T follicular helper cell (primary cell): Measurements from ENCODE around the gene RUFY1.
"Not testable (repeated sequence)": the region's sequence is repeated elsewhere in the genome, so short reads cannot be mapped to it uniquely, and the experiment has no call there.

Source experiments
- DNase-seq: peaks from one replicate; pipeline ENCODE4 v3.0.0-alpha.2; 2020; ENCODE audit warnings: low read depth

The RUFY1 gene

GRCh38 chr5:179623003-179623905 is 72.9 kb downstream of the RUFY1 start, which contains the start of gene HNRNPH1:
HNRNPH1 (minus strand) TSS chr5:179623671; CDS start chr5:179623133, 538 bp downstream.
- DNase-seq = peak; percentile 98

DNA sequence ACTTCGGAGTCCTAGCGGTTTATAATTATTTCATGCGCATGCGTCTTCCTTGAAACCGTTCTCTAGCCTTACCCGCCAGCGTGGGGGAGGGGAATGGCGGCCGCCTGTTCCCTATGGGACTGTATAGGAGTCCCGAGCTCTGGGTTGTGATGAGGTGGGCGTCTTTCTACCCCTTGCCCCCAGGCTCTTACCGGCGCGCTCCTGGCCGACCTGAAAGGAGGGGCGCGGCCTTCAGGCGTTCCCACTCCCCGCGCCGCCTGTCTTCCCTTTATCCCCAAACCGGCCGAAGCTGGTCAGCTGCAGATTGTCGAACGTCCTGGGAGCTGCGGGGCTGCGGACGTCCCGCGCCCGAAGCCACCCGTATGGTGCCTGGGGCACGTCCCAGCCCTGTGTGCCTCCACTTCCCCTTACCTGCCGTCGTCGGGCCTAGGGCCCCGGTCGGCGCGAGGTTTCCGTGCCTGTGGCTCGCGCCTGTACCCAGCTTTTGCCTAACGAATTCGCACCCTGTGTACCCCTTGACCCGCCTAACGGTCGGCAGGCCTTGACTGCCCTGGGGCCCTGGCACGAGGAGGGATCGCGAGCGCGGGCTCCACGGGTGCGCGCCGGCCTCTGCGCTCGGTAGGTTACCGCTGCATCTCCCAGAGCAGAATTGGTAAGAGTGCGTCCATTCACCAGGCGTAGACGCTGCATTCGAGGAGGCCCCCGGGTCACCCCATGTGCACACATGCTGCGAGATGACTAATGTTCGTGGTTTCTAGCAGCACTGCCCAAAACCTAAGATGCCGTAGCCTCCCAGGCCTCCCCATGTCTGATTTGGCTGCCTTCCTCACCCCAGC is 73.8 kb downstream of the RUFY1 start:
- DNase-seq = peak; percentile 15

DNA sequence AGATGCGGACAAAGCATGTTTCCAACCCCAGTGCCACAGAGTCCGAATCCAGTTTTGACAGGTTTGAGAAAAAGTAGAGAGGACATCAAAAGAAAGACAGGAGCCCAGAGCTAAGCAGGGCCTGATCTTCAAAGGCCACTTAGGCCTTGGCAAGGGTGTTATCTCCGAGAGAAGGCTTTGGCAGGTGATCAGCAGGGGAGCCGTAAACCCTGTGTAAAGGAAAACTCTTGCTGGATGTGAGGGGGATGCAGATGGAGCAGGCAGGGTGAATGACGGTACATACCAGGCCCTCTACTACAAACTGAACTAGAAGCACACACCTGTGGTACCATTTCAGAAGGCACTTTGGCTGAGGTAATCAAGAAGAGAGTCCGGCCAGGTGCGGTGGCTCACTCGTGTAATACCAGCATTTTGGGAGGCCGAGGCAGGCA is 74.5 kb downstream of the RUFY1 start:
- DNase-seq = no peak

GRCh38 chr5:179633501-179634369 is 83.4 kb downstream of the RUFY1 start:
- not testable (repeated sequence) for DNase-seq

GRCh38 chr5:179634370-179635172 is 84.2 kb downstream of the RUFY1 start:
- not testable (repeated sequence) for DNase-seq

DNA sequence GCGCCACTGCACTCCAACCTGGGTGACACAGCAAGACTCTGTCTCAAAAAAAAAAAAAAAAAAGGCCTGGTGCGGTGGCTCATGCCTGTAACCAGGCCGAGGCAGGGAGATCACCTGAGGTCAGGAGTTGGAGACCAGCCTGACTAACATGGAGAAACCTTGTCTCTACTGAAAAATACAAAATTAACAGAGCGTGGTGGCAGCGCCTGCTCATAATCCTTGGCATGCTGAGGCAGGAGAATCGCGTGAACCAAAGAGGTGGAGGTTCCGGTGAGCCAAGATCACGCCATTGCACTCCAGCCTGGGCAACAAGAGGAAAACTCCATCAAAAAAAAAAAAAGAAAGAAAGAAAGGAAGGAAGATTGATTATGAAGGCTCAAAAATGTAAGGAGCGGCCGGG is 88.9 kb downstream of the RUFY1 start:
- not testable (repeated sequence) for DNase-seq

DNA sequence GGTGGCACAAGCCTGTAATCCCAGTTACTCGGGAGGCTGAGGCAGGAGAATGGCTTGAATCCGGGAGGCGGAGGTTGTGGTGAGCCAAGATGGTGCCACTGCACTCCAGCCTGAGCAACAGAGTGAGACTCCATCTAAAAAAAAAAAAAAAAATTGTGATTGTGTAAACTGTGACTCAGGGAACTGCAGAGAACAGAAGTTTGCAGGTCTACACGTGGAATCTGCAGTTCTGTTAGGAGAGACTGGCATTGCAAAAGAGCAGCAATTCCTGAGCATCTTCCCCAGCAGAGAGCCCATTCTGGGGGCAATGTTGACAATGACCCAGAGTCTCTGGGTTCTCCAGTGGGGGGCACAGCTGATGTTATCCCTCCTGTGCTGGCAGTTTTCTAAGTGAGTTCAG is 91.4 kb downstream of the RUFY1 start:
- not testable (repeated sequence) for DNase-seq

- not testable (repeated sequence) for DNase-seq
These were observed 92.3 kb downstream of the RUFY1 start for GRCh38 chr5:179642626-179643025.

DNA sequence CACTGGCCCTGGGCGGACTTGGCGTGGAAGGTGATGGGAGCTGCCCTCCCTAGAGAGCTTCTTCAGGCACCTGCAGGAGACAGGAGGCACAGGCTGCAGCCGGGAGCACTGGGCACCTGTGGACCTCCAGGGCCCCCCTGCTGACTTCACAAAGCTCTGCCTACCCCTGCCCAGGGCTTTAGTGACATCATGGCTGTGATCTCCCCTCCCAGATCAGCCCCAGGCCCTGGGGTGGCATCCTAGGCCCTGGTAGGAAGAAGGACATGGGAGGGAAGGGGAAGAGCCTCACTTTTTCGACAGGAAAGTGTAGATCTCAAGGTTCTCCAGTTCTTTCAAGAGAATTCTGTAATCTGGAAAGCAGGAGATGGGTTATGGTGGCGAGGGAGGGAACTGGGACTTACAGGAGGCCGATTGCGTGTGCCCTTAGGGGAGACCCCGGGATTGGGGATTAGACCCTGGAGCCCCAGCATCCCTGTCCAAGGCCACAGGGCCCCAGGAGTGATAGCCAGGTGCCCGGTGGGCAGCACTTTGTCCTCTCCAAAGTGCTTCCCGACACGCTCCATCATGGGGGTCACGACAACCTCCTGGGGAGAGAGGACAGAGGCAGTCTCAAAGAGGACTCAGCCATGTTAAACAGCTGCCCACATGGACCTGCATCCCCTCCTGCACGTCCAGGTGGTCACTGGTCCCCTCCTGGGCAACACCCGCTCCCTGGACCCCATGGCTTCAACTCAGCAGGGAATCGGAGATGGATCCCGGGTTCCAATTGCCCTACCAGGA is 93.0 kb downstream of the RUFY1 start:
- DNase-seq = not testable (repeated sequence)

- not testable (repeated sequence) for DNase-seq
These were observed 94.4 kb downstream of the RUFY1 start for GRCh38 chr5:179644766-179645165.

DNA sequence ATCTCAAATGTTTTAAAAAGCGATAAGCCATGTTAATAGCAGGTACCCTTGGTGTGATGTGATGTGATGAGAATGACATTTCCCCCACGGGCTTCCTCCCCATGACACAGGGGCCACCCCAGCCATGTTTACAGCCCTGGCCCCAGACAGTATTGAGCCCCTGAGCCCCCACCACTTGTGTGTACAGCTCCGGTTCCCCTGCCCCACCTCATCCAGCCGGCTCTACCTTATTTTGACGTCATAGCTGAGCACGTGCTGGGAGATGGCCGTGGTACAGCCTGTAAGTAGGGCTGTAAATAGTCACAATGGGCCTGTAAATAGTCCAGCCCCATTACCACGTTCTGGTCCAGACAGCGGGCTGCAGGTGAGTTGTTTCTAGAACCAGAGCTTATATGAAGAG is 98.1 kb downstream of the RUFY1 start:
- DNase-seq = no peak

DNA sequence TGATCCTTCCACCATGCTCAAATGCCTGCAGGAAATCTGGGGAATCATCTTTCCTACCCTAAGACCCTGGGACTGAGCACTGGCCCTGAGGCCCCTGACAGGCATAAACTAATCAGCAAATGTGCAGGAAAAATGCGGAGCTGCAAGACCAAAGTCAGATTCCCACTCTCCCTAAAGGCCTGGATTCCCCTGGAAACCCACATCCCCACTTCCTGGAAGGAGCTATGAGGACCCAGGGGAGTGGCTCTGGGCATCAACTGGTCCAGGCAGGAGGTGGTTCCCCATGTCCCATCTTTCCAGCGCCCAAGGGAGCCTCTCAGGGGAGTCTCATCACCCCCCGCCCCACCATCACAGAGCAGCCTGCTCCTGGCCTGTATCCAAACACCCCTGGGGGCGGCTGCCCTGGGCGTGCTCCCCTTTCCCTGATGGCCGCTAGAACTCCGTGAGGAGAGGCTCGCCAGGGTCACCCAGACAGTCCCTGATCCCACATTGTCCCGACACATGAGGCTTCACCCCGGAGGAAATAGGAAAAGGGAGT is 98.9 kb downstream of the RUFY1 start:
- not testable (repeated sequence) for DNase-seq

DNA sequence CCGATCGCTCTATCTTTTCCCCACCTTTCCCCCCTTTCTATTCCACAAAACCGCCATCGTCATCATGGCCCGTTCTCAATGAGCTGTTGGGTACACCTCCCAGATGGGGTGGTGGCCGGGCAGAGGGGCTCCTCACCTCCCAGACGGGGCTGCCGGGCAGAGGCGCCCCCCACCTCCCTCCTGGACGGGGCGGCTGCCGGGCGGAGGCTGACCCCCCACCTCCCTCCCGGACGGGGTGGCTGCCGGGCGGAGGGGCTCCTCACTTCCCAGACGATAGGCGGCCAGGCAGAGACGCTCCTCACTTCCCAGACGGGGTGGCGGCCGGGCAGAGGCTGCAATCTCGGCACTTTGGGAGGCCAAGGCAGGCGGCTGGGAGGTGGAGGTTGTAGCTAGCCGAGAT is 99.9 kb downstream of the RUFY1 start:
- not testable (repeated sequence) for DNase-seq

DNA sequence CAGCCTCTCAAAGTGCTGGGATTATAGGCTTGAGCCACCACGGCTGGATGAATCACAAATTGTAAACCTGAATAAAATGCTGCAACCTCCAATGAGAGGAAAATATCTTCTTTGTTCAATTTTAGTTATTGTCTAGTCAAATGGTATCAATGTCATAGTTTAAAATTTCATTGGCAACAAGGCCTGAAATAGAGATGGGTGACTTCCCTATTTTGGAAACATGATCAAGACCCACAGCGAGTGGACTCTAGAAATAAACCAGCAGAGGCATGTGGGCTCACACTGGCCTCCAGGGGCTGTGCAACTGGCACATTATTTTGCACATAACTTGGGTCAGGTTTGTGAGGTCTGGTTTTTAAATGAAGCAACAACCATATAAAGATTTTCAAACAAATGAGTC is 102.8 kb downstream of the RUFY1 start:
- not testable (repeated sequence) for DNase-seq

DNA sequence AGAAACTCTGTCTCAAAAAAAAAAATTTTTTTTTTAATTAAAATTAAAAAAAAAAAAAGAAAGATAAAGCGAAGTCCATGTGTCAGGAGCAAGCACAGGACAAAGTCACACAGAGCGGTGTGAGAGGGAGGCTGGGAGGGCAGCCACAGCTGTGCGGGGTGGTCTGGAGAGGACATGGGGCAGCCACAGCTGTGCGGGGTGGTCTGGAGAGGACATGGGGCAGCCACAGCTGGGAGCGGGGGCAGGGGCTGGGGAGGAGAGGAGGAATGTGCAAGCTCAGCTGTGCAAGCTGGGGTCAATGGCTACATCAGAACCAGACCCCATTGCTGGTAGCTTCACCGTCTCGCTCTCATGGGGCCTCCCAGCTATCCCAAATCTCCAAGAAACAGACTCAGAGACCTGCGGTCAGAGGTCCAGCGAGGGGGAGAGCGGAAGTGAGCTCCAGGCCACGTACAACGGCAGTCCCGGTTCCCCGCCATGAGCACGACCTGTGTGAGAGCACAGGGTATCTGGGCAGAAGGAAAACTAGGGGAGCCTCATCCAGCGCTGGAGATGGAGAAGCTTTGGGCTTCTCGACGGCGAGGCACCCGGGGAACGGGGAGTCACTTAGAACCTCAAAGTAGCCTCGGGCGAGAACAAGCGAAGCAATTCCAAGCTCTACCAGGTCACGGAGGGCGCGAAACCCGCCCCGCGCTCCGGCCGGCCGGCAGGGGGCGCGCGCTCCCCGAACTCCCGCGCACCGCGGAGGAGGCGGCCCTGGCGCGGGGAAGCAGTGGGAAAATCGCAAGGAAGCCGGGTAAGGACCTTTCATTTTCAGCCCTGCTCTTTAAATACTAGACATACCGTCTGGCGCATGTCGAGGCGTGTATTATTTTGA is 107.2 kb downstream of the RUFY1 start:
- DNase-seq = not testable (repeated sequence)

GRCh38 chr5:179658179-179658856 is 108.0 kb downstream of the RUFY1 start:
- DNase-seq = not testable (repeated sequence)
